ENCODE data around the gene ANKS1A. TPM values are rescaled to one million over a fixed set of nuclear protein-coding genes. Genes with fewer than 3 reads are reported as not detected.

Gene ANKS1A
- total and polyA plus RNA-seq, 11 donors, result 11.0 to 49.5 (median 29.3) TPM

GRCh38 chr6:35038076-35038475, 149.0 kb downstream of the ANKS1A start:
- TF ChIP-seq CTCF (IDR thresholded peaks at IDR 0.05), result no peak
- TF ChIP-seq POLR2A (IDR thresholded peaks at IDR 0.05), result no peak
- no peak for ATAC-seq
- H3K36me3 ChIP-seq, result peaks cover 0 to 23% (median 11%) of the 10 kb centered on the region in 9 donors
- intact Hi-C loops (cut with DNase I), result no loop called here
- WGBS, 4 donors, result 91 to 96% (median 94%) methylated on average over 5 of the region's 5 CpGs
- no peaks in the 10 kb centered on the region for H3K9me3 ChIP-seq
- H3K27ac ChIP-seq, result peak overlapping the region in 2 of 12 donors; percentile 13 to 61
- no peaks in the 10 kb centered on the region for H3K27me3 ChIP-seq
- no peak overlapping the region for H3K4me3 ChIP-seq
- no peak for DNase-seq
- peaks cover 8 to 86% (median 59%) of the 10 kb centered on the region in 12 donors for H3K4me1 ChIP-seq

DNA sequence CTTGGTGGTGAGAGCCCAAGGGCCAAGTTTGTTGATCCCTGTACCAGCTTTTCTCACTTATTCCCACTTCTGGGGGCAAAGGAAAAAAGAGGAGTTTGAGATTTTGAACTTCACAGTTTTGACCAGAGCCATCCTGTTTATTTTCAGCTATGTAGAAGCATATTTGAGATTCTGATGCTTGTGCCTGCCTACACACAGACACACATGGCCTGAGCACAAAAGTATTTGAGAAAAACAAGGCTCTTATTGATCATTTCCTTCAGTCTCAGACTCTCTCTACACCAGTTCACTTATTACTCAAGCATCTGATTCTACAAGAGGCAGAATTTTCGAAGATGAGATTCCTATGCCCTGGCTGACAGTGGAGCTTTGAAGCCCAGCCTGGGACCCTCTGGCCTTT, 151.3 kb downstream of the ANKS1A start:
- H3K9me3 ChIP-seq, result no peaks in the 10 kb centered on the region
- ATAC-seq (no peak), DNase-seq (no peak)
- H3K36me3 ChIP-seq, result peaks cover 0 to 21% (median 11%) of the 10 kb centered on the region in 9 donors
- whole genome bisulfite sequencing, 4 donors, result 85 to 95% (median 90%) methylated on average over 1 of the region's 1 CpG
- no peak overlapping the region for H3K4me3 ChIP-seq
- TF ChIP-seq CTCF (IDR thresholded peaks at IDR 0.05) (no peak), POLR2A (IDR thresholded peaks at IDR 0.05) (no peak)
- no peaks in the 10 kb centered on the region for H3K27me3 ChIP-seq
- H3K4me1 ChIP-seq, result peaks cover 3 to 87% (median 64%) of the 10 kb centered on the region in 12 donors
- intact Hi-C loops (cut with DNase I), result no loop called here
- peak overlapping the region; percentile 9 to 89 (median 60) for H3K27ac ChIP-seq

GRCh38 chr6:35041086-35041861, 152.2 kb downstream of the ANKS1A start:
- no peak for DNase-seq

More at GRCh38 chr6:35041086-35041861, 152.2 kb downstream of the ANKS1A start:
- H3K27ac ChIP-seq, result peak overlapping the region in 11 of 12 donors; percentile 18 to 89 (median 82)
- H3K4me1 ChIP-seq, result peaks cover 10 to 87% (median 64%) of the 10 kb centered on the region in 12 donors
- H3K36me3 ChIP-seq, result peaks cover 0 to 21% (median 11%) of the 10 kb centered on the region in 9 donors
- no peaks in the 10 kb centered on the region for H3K9me3 ChIP-seq
- TF ChIP-seq POLR2A (IDR thresholded peaks at IDR 0.05) (no peak), CTCF (IDR thresholded peaks at IDR 0.05) (no peak)
- WGBS, 4 donors, result 52 to 65% (median 57%) methylated on average over 4 of the region's 4 CpGs
- H3K4me3 ChIP-seq, result no peak overlapping the region
- intact Hi-C loops (cut with DNase I), result no loop called here
- H3K27me3 ChIP-seq, result no peaks in the 10 kb centered on the region
- ATAC-seq, result no peak
